Measurements from ENCODE around the gene CYP4V2. TPM values are rescaled to one million over a fixed set of nuclear protein-coding genes. Genes with fewer than 3 reads are reported as not detected.

CYP4V2 gene
- total and polyA plus RNA-seq, 12 donors = 8.1 to 37.9 (median 25.9) TPM

DNA sequence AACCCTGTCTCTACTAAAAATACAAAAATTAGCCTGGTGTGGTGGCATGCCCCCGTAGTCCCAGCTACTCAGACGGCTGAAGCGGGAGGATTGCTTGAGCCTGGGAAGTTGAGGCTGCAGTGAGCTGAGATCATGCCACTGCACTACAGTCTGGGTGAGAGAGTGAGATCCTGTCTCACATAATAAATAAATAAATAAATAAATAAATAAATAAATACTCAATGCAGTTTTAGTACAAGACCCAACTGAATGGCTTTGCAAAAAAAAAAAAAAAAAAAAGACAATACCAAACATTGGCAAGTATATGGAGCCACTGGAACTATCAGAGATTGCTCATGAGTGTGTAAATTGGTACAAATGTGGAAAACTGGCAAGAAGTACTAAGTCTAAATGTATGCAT is 3.3 kb upstream of the CYP4V2 start:
- ATAC-seq (no peak), DNase-seq (no peak)
- intact Hi-C loops (cut with DNase I) = no loop called here
- Histone ChIP-seq H3K27ac (no peak overlapping the region), H3K27me3 (no peaks in the 10 kb centered on the region), H3K9me3 (no peaks in the 10 kb centered on the region), H3K4me3 (no peak overlapping the region), H3K36me3 (no peaks in the 10 kb centered on the region), H3K4me1 (peaks cover 6 to 29% (median 21%) of the 10 kb centered on the region in 9 donors)
- TF ChIP-seq, protein P1, sequence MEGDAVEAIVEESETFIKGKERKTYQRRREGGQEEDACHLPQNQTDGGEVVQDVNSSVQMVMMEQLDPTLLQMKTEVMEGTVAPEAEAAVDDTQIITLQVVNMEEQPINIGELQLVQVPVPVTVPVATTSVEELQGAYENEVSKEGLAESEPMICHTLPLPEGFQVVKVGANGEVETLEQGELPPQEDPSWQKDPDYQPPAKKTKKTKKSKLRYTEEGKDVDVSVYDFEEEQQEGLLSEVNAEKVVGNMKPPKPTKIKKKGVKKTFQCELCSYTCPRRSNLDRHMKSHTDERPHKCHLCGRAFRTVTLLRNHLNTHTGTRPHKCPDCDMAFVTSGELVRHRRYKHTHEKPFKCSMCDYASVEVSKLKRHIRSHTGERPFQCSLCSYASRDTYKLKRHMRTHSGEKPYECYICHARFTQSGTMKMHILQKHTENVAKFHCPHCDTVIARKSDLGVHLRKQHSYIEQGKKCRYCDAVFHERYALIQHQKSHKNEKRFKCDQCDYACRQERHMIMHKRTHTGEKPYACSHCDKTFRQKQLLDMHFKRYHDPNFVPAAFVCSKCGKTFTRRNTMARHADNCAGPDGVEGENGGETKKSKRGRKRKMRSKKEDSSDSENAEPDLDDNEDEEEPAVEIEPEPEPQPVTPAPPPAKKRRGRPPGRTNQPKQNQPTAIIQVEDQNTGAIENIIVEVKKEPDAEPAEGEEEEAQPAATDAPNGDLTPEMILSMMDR (IDR thresholded peaks at IDR 0.05) = no peak
- WGBS, 2 donors = 84 to 98% methylated on average over 3 of the region's 3 CpGs

DNA sequence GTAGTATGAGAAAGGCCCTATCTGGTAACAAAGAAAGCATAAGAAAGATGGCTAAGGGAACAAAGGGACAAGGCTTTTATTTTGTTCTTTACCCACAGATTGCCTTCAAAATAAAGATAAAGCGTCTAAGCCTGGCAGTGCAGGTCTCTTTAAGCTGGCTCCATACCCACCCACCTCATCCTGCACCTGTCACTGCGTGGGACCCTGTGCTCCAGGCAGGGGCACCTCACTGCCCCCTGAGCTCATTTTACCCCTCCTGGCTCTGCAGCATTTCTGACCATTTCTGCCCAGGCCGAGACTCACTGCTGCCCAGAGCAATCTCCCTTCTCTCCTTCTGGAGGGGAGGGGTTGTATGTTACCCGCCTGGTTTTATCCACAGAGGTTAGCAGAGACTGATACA is 1.7 kb upstream of the CYP4V2 start:
- Histone ChIP-seq H3K4me3 (peak overlapping the region in 4 of 10 donors; percentile 9 to 96 (median 90)), H3K4me1 (peaks cover 6 to 45% (median 36%) of the 10 kb centered on the region in 9 donors), H3K27ac (peak overlapping the region in 8 of 10 donors; percentile 95 to 99 (median 98)), H3K9me3 (no peaks in the 10 kb centered on the region), H3K27me3 (no peaks in the 10 kb centered on the region), H3K36me3 (peaks cover 0 to 5% (median 0%) of the 10 kb centered on the region in 9 donors)
- no peak for ATAC-seq
- DNase-seq = no peak
- WGBS, 2 donors = 57 to 62% methylated on average over 4 of the region's 4 CpGs
- intact Hi-C loops (cut with DNase I) = loop anchor here in 4 of 10 donors (5.0 to 10.0 kb wide), 4 partner anchors 42 to 125 kb away; partner anchors contain the start of gene TLR3 (in 3 of the 4)
- TF ChIP-seq, protein P1 (IDR thresholded peaks at IDR 0.05) = no peak

DNA sequence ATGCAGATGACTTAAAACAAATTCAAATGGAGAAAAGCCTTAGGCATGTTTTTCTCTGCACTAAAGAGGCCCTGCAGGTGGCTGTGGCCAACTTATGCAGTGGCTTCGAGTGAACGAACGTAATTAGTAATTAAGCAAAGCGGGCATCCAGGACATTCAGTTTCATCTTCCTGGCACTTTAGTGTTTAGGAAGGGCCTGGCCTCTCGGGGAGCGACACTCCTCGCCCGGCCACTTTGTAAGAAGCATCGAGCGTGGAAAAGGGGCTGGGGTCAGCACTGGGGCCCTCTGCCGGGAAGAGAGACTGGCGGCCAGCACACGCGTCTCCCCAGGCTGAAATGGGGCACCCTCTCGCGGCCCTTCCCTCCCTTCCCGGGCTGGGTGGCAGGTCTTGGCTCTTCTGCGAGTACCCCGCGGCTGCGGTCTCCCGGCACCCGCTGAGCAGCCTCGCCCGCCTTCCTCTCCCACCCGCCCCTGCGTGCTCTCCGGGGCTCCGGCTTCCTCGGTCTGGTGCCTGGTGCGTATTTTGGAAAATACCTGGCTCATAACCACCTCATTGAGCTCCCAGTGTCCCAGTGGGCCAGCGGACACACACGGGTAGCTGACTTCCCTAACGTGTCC is 677 bp upstream of the CYP4V2 start:
- H3K9me3 ChIP-seq = no peaks in the 10 kb centered on the region
- H3K4me1 ChIP-seq = peaks cover 6 to 45% (median 36%) of the 10 kb centered on the region in 9 donors
- H3K27ac ChIP-seq = peak overlapping the region; percentile 91 to 99 (median 98)
- H3K36me3 ChIP-seq = peaks cover 0 to 15% (median 0%) of the 10 kb centered on the region in 9 donors
- ATAC-seq (peak; percentile 34 to 74 (median 64)), DNase-seq (peak in 1 of 2 donors; percentile 58)
- no peaks in the 10 kb centered on the region for H3K27me3 ChIP-seq
- TF ChIP-seq, protein P1 (IDR thresholded peaks at IDR 0.05) = peak in 3 of 9 donors; percentile 8 to 30 (median 19)
- H3K4me3 ChIP-seq = peak overlapping the region; percentile 77 to 96 (median 90)
- WGBS, 2 donors = 0 to 1% methylated on average over 34 of the region's 34 CpGs
- intact Hi-C loops (cut with DNase I) = loop anchor here in 4 of 10 donors (5.0 to 10.0 kb wide), 4 partner anchors 43 to 126 kb away; partner anchors contain the start of gene TLR3 (in 3 of the 4)

DNA sequence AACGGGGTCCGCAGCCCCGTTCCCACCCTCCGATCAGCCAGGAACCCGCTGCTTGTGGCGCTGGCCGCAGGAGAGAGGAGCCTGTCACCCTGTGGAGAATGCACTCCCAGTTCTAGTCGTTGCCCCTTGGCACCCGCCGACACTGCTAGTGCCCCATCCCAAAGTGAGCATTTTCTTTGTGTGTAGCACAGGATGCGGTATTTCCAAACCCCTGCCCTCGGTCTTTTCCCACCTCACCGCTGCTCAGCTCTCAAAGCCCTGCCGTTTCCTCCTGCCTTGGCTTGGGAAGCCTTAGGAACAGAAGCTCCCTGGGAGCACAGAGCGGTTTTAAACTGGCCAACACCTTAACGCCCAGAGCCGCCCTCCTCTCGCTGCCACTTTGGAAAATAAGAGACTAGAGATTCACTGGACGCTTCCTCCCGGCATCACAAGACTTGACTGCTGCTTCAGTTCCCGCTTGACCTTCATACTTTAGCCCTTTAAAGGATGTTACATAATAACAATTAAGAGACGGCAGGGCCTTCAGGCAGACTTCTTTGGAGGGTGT is 772 bp downstream of the CYP4V2 start:
- peak; percentile 14 to 53 (median 30) for ATAC-seq
- DNase-seq = peak in 1 of 2 donors; percentile 35
- TF ChIP-seq, protein P1 (IDR thresholded peaks at IDR 0.05) = no peak
- intact Hi-C loops (cut with DNase I) = loop anchor here in 4 of 10 donors (5.0 to 10.0 kb wide), 4 partner anchors 45 to 127 kb away; partner anchors contain the start of gene TLR3 (in 3 of the 4)
- H3K27ac ChIP-seq = peak overlapping the region; percentile 91 to 99 (median 98)
- peak overlapping the region; percentile 77 to 96 (median 90) for H3K4me3 ChIP-seq
- H3K27me3 ChIP-seq = no peaks in the 10 kb centered on the region
- H3K4me1 ChIP-seq = peaks cover 6 to 45% (median 36%) of the 10 kb centered on the region in 9 donors
- peaks cover 0 to 30% (median 6%) of the 10 kb centered on the region in 9 donors for H3K36me3 ChIP-seq
- H3K9me3 ChIP-seq = no peaks in the 10 kb centered on the region
- 0 to 1% methylated on average over 22 of the region's 22 CpGs for WGBS, 2 donors

Data from heart right ventricle (tissue), 16 donors.